ENCODE results near the gene TOX2.

Gene TOX2

GRCh38 chr20:43959079-43959919 lies 44.6 kb downstream of the TOX2 start:
- no peak for DNase-seq

- peak; percentile 36 for DNase-seq
Observed at GRCh38 chr20:43959920-43960227, 45.2 kb downstream of the TOX2 start.

GRCh38 chr20:43960231-43960630 lies 45.6 kb downstream of the TOX2 start:
- no peak for DNase-seq

- DNase-seq, result no peak
Observed at GRCh38 chr20:43961116-43961515, 46.5 kb downstream of the TOX2 start.

GRCh38 chr20:43961541-43962471 lies 47.2 kb downstream of the TOX2 start:
- no peak for DNase-seq

- DNase-seq, result no peak
Observed at GRCh38 chr20:43962530-43962929, 47.9 kb downstream of the TOX2 start.

GRCh38 chr20:43963233-43963632 lies 48.6 kb downstream of the TOX2 start:
- no peak for DNase-seq

- no peak for DNase-seq
Observed at GRCh38 chr20:43963872-43964791, 49.5 kb downstream of the TOX2 start.

GRCh38 chr20:43968341-43969000 lies 53.8 kb downstream of the TOX2 start:
- DNase-seq, result no peak

GRCh38 chr20:43969028-43969447 lies 54.4 kb downstream of the TOX2 start:
- DNase-seq, result no peak

GRCh38 chr20:43969501-43970182 lies 55.0 kb downstream of the TOX2 start:
- DNase-seq, result no peak

- DNase-seq, result no peak
Observed at GRCh38 chr20:43971267-43971666, 56.6 kb downstream of the TOX2 start.

GRCh38 chr20:43972051-43972450 lies 57.4 kb downstream of the TOX2 start:
- no peak for DNase-seq

- DNase-seq, result no peak
Observed at GRCh38 chr20:43972692-43973091, 58.0 kb downstream of the TOX2 start.

- no peak for DNase-seq
Observed at GRCh38 chr20:43973231-43973630, 58.6 kb downstream of the TOX2 start.

GRCh38 chr20:43973671-43974450 lies 59.2 kb downstream of the TOX2 start:
- DNase-seq, result no peak

- no peak for DNase-seq
Observed at GRCh38 chr20:43974695-43975094, 60.0 kb downstream of the TOX2 start.

- peak; percentile 51 for DNase-seq
Observed at GRCh38 chr20:43975096-43975768, 60.6 kb downstream of the TOX2 start.

GRCh38 chr20:43976547-43976946 lies 61.9 kb downstream of the TOX2 start:
- DNase-seq, result no peak

- DNase-seq, result no peak
Observed at GRCh38 chr20:43977252-43977651, 62.6 kb downstream of the TOX2 start.
